Activated B cell treated with CpG ODN at 0.5 μM for 24 hours (primary cell): Measurements from ENCODE around the gene CASP14. TPM values are rescaled to one million over a fixed set of nuclear protein-coding genes. Genes with fewer than 3 reads are reported as not detected.
"Not testable (repeated sequence)": the region's sequence is repeated elsewhere in the genome, so short reads cannot be mapped to it uniquely, and the experiment has no call there.

Experiments
- ATAC-seq: fragments of 200-7000 bp; cut with Tn5 transposase; one replicate; pipeline ENCODE4 v1.10.0; 2021; ENCODE audit warnings: low read depth, mild to moderate bottlenecking, moderate library complexity
- CTCF ChIA-PET: fragments of 350-600 bp; sonication (Branson Sonifier 250); formaldehyde crosslinking; loops from one replicate; lab custom pipeline; 2021; ENCODE audit warnings: antibody characterized with exemption; lab: Charles Lee
- POLR2A ChIA-PET: fragments of 350-600 bp; sonication (Branson Sonifier 250); formaldehyde crosslinking; loops from one replicate; lab custom pipeline; 2021; ENCODE audit warnings: antibody characterized with exemption; lab: Charles Lee
- DNase-seq: peaks from one replicate; pipeline ENCODE4 v3.0.0; 2022
- H3K27ac Mint-ChIP-seq: one replicate; pipeline ENCODE4 v1.8.0; 2020; ENCODE audit warnings: mixed read lengths
- H3K27me3 Mint-ChIP-seq: one replicate; pipeline ENCODE4 v1.8.0; 2021; ENCODE audit warnings: mixed read lengths
- H3K36me3 Mint-ChIP-seq: one replicate; pipeline ENCODE4 v1.8.0; 2021; ENCODE audit warnings: low read depth, mixed read lengths
- H3K4me1 Mint-ChIP-seq: one replicate; pipeline ENCODE4 v1.8.0; 2021; ENCODE audit warnings: mixed read lengths
- H3K4me3 Mint-ChIP-seq: one replicate; pipeline ENCODE4 v1.8.0; 2020; ENCODE audit warnings: mild to moderate bottlenecking, mixed read lengths
- H3K9me3 Mint-ChIP-seq: one replicate; pipeline ENCODE4 v1.8.0; 2020; ENCODE audit warnings: mixed read lengths
- CTCF ChIP-seq: fragments of 200-600 bp; IDR thresholded peaks from one replicate; pipeline ENCODE4 v1.8.0; 2022; ENCODE audit warnings: antibody characterized with exemption, mild to moderate bottlenecking
- intact Hi-C: fragments of 100-400 bp; cut with micrococcal nuclease; formaldehyde crosslinking; loops from one replicate; pipeline ENCODE4 v1.15.1; 2024
- total RNA-seq: library from RNA; stranded (reverse); gene quantifications from 2 replicates; pipeline ENCODE4 v1.2.3, GENCODE V29; 2022

Gene CASP14
- total RNA-seq, 1 donor from 2014 or later, result not detected

DNA sequence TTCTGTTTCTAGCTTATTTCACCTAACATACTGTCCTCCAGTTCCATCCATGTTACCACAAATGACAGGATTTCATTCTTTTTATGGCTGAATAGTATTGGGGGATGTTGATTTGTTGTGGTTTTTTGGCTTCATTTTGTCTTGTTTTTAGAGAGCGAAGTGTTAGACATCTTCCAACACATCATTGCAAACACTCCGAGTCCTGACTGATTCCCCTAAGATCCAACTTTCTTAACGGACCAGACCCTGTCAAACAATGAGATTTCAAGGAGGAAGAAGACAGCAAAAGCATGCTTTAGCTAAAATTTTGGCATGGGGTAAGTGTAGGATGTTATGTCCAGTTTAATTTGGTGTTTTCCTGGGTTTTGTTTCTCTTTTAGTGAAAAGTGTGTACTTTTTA is 3.8 kb upstream of the CASP14 start:
- H3K9me3 Mint-ChIP-seq, result no peaks in the 10 kb centered on the region

DNA sequence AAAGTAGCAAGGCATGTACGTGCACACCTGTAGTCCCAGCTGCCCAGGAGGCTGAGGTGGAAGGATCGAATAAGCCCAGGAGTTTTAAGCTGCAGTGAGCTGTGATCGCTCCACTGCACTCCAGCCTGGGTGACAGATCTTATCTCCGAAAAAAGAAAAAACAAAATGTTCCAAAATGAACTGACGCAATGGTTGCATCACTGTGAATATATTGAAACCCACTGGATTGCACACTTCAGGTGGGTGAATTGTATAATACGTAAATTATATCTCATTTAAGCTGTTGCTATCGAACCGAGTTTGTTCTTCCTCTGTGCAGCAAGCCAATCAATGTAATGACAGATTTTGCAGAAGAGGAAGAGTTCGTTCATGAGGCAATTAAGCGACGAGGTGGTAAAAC is 1.6 kb upstream of the CASP14 start:
- ATAC-seq (no peak), DNase-seq (no peak)
- no peaks in the 10 kb centered on the region for H3K4me1 Mint-ChIP-seq
- no peak overlapping the region for H3K27ac Mint-ChIP-seq
- intact Hi-C loops, result no loop called here
- H3K9me3 Mint-ChIP-seq, result no peaks in the 10 kb centered on the region
- peaks cover 15% of the 10 kb centered on the region for H3K27me3 Mint-ChIP-seq
- no peaks in the 10 kb centered on the region for H3K36me3 Mint-ChIP-seq
- ChIA-PET CTCF (no interaction called here), POLR2A (no interaction called here)
- no peak for TF ChIP-seq CTCF
- H3K4me3 Mint-ChIP-seq, result no peak overlapping the region

More for the DNA sequence above, 3.8 kb upstream of the CASP14 start:
- ATAC-seq (no peak), DNase-seq (no peak)
- TF ChIP-seq CTCF, result no peak
- Mint-ChIP-seq H3K27ac (no peak overlapping the region), H3K4me3 (no peak overlapping the region), H3K36me3 (no peaks in the 10 kb centered on the region), H3K27me3 (peaks cover 11% of the 10 kb centered on the region), H3K4me1 (no peaks in the 10 kb centered on the region)
- ChIA-PET POLR2A (no interaction called here), CTCF (no interaction called here)
- intact Hi-C loops, result no loop called here

- Mint-ChIP-seq H3K36me3 (no peaks in the 10 kb centered on the region), H3K4me3 (no peak overlapping the region), H3K27me3 (peaks cover 15% of the 10 kb centered on the region), H3K9me3 (no peaks in the 10 kb centered on the region), H3K27ac (no peak overlapping the region), H3K4me1 (no peaks in the 10 kb centered on the region)
- POLR2A ChIA-PET, result no interaction called here
- intact Hi-C loops, result no loop called here
- TF ChIP-seq CTCF, result no peak
- CTCF ChIA-PET, result no interaction called here
- ATAC-seq (no peak), DNase-seq (no peak)
Observed at GRCh38 chr19:15048128-15048527, 1.2 kb upstream of the CASP14 start.

GRCh38 chr19:15050639-15051038 is 1.4 kb downstream of the CASP14 start:
- intact Hi-C loops, result no loop called here
- no peaks in the 10 kb centered on the region for H3K4me1 Mint-ChIP-seq
- DNase-seq, result no peak
- ATAC-seq, result no peak
- POLR2A ChIA-PET, result no interaction called here
- no peak for TF ChIP-seq CTCF
- H3K9me3 Mint-ChIP-seq, result no peaks in the 10 kb centered on the region
- CTCF ChIA-PET, result no interaction called here
- no peak overlapping the region for H3K4me3 Mint-ChIP-seq
- peaks cover 16% of the 10 kb centered on the region for H3K27me3 Mint-ChIP-seq
- H3K36me3 Mint-ChIP-seq, result no peaks in the 10 kb centered on the region
- H3K27ac Mint-ChIP-seq, result no peak overlapping the region

GRCh38 chr19:15062036-15062435 is 12.8 kb downstream of the CASP14 start:
- no peak for TF ChIP-seq CTCF
- Mint-ChIP-seq H3K9me3 (peaks cover 2% of the 10 kb centered on the region), H3K36me3 (no peaks in the 10 kb centered on the region), H3K27ac (no peak overlapping the region), H3K4me1 (no peaks in the 10 kb centered on the region), H3K27me3 (peaks cover 38% of the 10 kb centered on the region), H3K4me3 (no peak overlapping the region)
- ChIA-PET POLR2A (no interaction called here), CTCF (no interaction called here)
- intact Hi-C loops, result no loop called here
- ATAC-seq (no peak), DNase-seq (no peak)

- POLR2A ChIA-PET, CTCF ChIA-PET, DNase-seq, ATAC-seq, H3K27me3 Mint-ChIP-seq, H3K36me3 Mint-ChIP-seq, intact Hi-C loops, H3K9me3 Mint-ChIP-seq, H3K4me1 Mint-ChIP-seq, H3K4me3 Mint-ChIP-seq, H3K27ac Mint-ChIP-seq: not testable (repeated sequence)
Observed at GRCh38 chr19:15070386-15070785, 21.1 kb downstream of the CASP14 start.
